Activated naive CD8-positive, alpha-beta T cell treated with anti-CD3 and anti-CD28 coated beads, Interleukin-2, amount 50 U/mL, for 24 hours (primary cell): ENCODE results near the gene TCF7L2.

Experiments used
- ATAC-seq: fragments of 150-1000 bp; cut with Tn5 transposase; one replicate; pipeline ENCODE4 v1.10.0; 2021
- DNase-seq: peaks from one replicate; pipeline ENCODE4 v3.0.0; 2021
- H3K27ac Mint-ChIP-seq: one replicate; pipeline ENCODE4 v1.8.0; 2021; ENCODE audit warnings: mild to moderate bottlenecking, mixed read lengths
- H3K27me3 Mint-ChIP-seq: one replicate; pipeline ENCODE4 v1.8.0; 2021; ENCODE audit warnings: mixed read lengths
- H3K36me3 Mint-ChIP-seq: one replicate; pipeline ENCODE4 v1.8.0; 2021; ENCODE audit warnings: low read depth, mixed read lengths
- H3K4me1 Mint-ChIP-seq: one replicate; pipeline ENCODE4 v1.8.0; 2021; ENCODE audit warnings: mixed read lengths
- H3K4me3 Mint-ChIP-seq: one replicate; pipeline ENCODE4 v1.8.0; 2021; ENCODE audit warnings: mild to moderate bottlenecking, moderate library complexity, mixed read lengths
- H3K9me3 Mint-ChIP-seq: one replicate; pipeline ENCODE4 v1.8.0; 2021; ENCODE audit warnings: mixed read lengths

Gene TCF7L2

GRCh38 chr10:113180401-113181154 is 230.5 kb downstream of the TCF7L2 start:
- H3K27me3 Mint-ChIP-seq = no peaks in the 10 kb centered on the region
- no peak for DNase-seq

GRCh38 chr10:113182154-113182553 is 232.1 kb downstream of the TCF7L2 start:
- Mint-ChIP-seq H3K4me1 (no peaks in the 10 kb centered on the region), H3K27ac (no peak overlapping the region), H3K27me3 (no peaks in the 10 kb centered on the region), H3K4me3 (no peak overlapping the region), H3K36me3 (no peaks in the 10 kb centered on the region), H3K9me3 (no peaks in the 10 kb centered on the region)
- DNase-seq (no peak), ATAC-seq (no peak)

More at GRCh38 chr10:113180401-113181154, 230.5 kb downstream of the TCF7L2 start:
- Mint-ChIP-seq H3K4me3 (no peak overlapping the region), H3K9me3 (no peaks in the 10 kb centered on the region), H3K4me1 (no peaks in the 10 kb centered on the region), H3K36me3 (no peaks in the 10 kb centered on the region), H3K27ac (no peak overlapping the region)
- ATAC-seq = no peak

- Mint-ChIP-seq H3K4me1 (no peaks in the 10 kb centered on the region), H3K36me3 (no peaks in the 10 kb centered on the region), H3K9me3 (no peaks in the 10 kb centered on the region), H3K4me3 (no peak overlapping the region), H3K27me3 (no peaks in the 10 kb centered on the region), H3K27ac (no peak overlapping the region)
- no peak for DNase-seq
- no peak for ATAC-seq
Measured at GRCh38 chr10:113183573-113183972, 233.5 kb downstream of the TCF7L2 start.

- DNase-seq = no peak
- no peak for ATAC-seq
- H3K27ac Mint-ChIP-seq = no peak overlapping the region
Measured at GRCh38 chr10:113187063-113187777, 237.2 kb downstream of the TCF7L2 start.

GRCh38 chr10:113199459-113199858 is 249.4 kb downstream of the TCF7L2 start:
- H3K4me3 Mint-ChIP-seq = no peak overlapping the region
- H3K4me1 Mint-ChIP-seq = no peaks in the 10 kb centered on the region
- peaks cover 2% of the 10 kb centered on the region for H3K27me3 Mint-ChIP-seq
- ATAC-seq = no peak
- H3K27ac Mint-ChIP-seq = no peak overlapping the region
- peaks cover 27% of the 10 kb centered on the region for H3K9me3 Mint-ChIP-seq
- no peaks in the 10 kb centered on the region for H3K36me3 Mint-ChIP-seq
- no peak for DNase-seq

More at GRCh38 chr10:113187063-113187777, 237.2 kb downstream of the TCF7L2 start:
- no peaks in the 10 kb centered on the region for H3K36me3 Mint-ChIP-seq
- H3K27me3 Mint-ChIP-seq = no peaks in the 10 kb centered on the region
- H3K9me3 Mint-ChIP-seq = no peaks in the 10 kb centered on the region
- no peak overlapping the region for H3K4me3 Mint-ChIP-seq
- H3K4me1 Mint-ChIP-seq = no peaks in the 10 kb centered on the region

GRCh38 chr10:113202011-113202410 is 252.0 kb downstream of the TCF7L2 start:
- Mint-ChIP-seq H3K9me3 (peaks cover 48% of the 10 kb centered on the region), H3K4me1 (no peaks in the 10 kb centered on the region), H3K27me3 (peaks cover 2% of the 10 kb centered on the region), H3K36me3 (no peaks in the 10 kb centered on the region), H3K27ac (no peak overlapping the region), H3K4me3 (no peak overlapping the region)
- ATAC-seq (no peak), DNase-seq (no peak)

GRCh38 chr10:113207924-113208323 is 257.9 kb downstream of the TCF7L2 start:
- Mint-ChIP-seq H3K27ac (no peak overlapping the region), H3K4me1 (no peaks in the 10 kb centered on the region), H3K9me3 (peaks cover 53% of the 10 kb centered on the region), H3K36me3 (no peaks in the 10 kb centered on the region), H3K4me3 (no peak overlapping the region), H3K27me3 (peaks cover 2% of the 10 kb centered on the region)
- ATAC-seq (no peak), DNase-seq (no peak)

- no peak for ATAC-seq
- H3K27me3 Mint-ChIP-seq = peaks cover 3% of the 10 kb centered on the region
- H3K4me1 Mint-ChIP-seq = no peaks in the 10 kb centered on the region
Measured at GRCh38 chr10:113213035-113213434, 263.0 kb downstream of the TCF7L2 start.

GRCh38 chr10:113214331-113214730 is 264.3 kb downstream of the TCF7L2 start:
- H3K4me3 Mint-ChIP-seq = no peak overlapping the region
- H3K27ac Mint-ChIP-seq = no peak overlapping the region
- H3K4me1 Mint-ChIP-seq = no peaks in the 10 kb centered on the region
- ATAC-seq (no peak), DNase-seq (no peak)
- no peaks in the 10 kb centered on the region for H3K36me3 Mint-ChIP-seq
- H3K9me3 Mint-ChIP-seq = peaks cover under 1% of the 10 kb centered on the region
- H3K27me3 Mint-ChIP-seq = peaks cover 1% of the 10 kb centered on the region

More at GRCh38 chr10:113213035-113213434, 263.0 kb downstream of the TCF7L2 start:
- no peak for DNase-seq
- Mint-ChIP-seq H3K4me3 (no peak overlapping the region), H3K36me3 (no peaks in the 10 kb centered on the region), H3K27ac (no peak overlapping the region), H3K9me3 (peaks cover 13% of the 10 kb centered on the region)

- Mint-ChIP-seq H3K4me1 (no peaks in the 10 kb centered on the region), H3K36me3 (no peaks in the 10 kb centered on the region), H3K4me3 (no peak overlapping the region), H3K27me3 (peaks cover 1% of the 10 kb centered on the region), H3K27ac (no peak overlapping the region), H3K9me3 (no peaks in the 10 kb centered on the region)
- DNase-seq = no peak
- no peak for ATAC-seq
Measured at GRCh38 chr10:113216102-113216501, 266.1 kb downstream of the TCF7L2 start.
